HUDEP-2 (cell line): Measurements from ENCODE around the gene UBE2V1.
"Not testable (repeated sequence)": the region's sequence is repeated elsewhere in the genome, so short reads cannot be mapped to it uniquely, and the experiment has no call there.

ENCODE experiments used
- DNase-seq, 76 experiments: peaks; one replicate each; lab custom pipeline; 2025; ENCODE audit not compliant: unreplicated experiment in 76 of 76; lab: John Stamatoyannopoulos, UW

The UBE2V1 gene

DNA sequence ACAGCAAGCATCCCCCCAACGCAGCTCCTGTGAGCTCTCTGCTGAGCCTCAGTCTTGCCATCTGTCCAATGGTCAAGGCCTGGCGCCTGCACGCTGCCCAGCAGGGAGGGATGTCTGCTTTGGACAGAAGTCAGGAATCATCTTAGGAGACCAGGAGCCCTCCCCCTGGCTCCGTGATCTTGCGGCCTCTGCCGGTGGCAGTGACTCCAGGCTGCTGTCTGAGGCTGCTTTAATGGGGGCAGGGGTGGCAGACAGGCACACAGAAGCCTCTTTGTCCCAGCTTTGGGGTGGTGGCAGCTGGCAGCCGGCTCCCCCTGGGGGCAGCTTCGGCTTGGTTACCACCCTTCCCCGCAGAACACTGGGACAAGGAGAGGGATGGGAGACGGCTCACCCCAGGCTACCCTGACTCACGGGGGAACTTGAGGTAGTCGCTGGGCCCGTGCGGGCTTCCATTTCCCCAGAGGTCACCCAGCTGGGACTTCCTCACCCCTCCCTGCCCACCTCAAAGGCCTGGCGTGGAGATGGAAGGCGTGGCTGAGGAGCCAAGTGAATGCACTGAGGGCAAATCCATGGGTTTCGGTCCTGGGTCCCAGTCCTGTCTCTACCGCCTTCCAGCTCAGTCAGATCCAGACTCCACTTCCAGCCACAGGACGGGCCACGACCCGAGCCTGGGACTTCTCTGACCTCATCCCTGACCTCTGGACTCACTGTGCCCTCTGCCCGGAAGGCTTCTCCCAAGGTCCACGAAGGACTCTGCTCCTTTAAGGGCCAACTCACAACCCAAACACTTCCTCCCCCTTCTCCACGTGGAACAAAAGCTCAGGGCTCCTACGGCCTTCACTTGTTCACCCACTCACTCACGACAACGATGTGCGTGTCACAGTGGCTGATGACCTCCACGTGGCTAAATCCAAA, 25.8 kb upstream of the UBE2V1 start:
- no peak for DNase-seq

DNA sequence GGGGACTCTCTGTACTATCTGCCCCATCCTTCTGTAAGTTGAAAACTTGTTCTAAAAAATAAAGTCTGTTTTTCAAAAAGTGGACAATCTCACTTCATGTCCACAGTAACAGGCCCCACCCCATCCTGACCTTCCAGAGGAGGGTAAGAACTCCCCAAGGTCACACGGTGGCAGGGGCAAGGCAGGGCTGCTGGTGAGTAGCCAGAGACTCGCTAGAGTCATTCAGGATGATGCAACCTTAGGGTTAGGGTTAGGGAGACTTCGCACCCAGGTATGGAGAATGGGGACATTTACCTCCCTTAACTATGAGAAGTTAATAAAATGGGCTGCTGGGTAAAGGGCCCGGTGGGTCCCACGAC, 25.1 kb upstream of the UBE2V1 start:
- no peak for DNase-seq

DNA sequence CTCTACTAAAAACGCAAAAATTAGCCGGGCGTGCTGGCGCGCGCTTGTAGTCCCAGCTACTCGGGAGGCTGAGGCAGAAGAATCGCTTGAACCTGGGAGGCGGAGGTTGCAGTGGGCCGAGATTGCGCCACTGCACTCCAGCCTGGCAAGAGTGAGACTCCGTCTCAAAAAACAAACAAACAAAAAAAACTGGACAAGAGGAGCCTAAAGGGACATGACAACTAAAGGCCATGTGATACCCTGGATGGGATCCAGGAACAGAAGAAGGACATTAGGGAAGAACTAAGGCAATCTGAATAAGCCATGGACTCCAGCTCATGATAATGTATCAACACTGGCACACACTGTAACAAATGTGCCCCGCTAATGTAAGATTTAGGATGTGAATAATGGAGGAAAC, 24.8 kb upstream of the UBE2V1 start:
- not testable (repeated sequence) for DNase-seq

DNA sequence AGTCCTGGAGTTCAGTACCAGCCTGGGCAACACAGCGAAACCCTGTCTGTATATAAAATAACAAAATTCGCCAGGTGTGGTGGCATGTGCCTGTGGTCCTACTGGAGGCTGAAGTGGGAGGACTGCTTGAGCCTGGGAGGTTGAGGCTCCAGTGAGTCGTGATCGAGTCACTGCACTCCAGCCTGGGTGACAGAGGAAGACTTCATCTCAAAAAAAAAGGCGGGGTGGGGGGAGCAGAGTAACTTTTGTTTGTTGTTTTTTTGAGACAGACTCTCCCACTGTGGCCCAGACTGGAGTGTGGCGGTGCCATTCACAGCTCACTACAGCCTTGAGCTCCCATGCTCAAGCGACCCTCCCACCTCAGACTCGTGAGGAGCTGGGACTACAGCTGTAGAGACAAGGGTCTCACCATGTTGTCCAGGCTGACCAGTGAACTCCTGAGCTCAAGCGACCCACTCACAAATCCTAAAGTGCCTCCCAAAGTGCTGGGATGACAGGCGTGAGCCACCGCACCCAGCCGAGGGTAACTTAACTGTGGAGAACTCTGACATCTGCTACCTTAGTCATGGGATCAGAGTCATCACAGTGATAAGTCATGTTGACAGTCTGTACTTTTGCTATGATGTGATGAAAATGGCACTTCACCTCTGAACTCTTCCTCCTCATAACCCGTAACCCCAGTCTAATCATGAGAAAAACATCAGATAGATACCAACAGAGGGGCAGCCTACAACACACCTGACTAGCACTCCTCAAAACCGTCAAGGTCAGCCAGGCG, 24.1 kb upstream of the UBE2V1 start:
- DNase-seq, result no peak

DNA sequence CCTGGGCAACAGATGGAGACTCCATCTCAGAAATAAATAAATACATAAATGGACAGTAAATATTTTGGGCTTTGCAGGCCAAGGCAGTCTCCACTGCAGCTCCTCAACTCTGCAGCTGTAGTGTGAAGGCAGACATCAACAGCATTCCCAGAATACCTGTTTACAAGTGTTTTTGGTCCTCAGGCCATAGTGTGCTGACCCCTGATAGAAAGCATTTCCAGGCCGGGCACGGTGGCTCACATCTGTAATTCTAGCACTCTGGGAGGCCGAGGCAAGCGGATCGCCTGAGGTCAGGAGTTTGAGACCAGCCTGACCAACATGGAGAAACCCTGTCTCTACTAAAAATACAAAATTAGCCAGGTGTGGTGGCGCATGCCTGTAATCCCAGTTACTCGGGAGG, 22.2 kb upstream of the UBE2V1 start:
- not testable (repeated sequence) for DNase-seq

DNA sequence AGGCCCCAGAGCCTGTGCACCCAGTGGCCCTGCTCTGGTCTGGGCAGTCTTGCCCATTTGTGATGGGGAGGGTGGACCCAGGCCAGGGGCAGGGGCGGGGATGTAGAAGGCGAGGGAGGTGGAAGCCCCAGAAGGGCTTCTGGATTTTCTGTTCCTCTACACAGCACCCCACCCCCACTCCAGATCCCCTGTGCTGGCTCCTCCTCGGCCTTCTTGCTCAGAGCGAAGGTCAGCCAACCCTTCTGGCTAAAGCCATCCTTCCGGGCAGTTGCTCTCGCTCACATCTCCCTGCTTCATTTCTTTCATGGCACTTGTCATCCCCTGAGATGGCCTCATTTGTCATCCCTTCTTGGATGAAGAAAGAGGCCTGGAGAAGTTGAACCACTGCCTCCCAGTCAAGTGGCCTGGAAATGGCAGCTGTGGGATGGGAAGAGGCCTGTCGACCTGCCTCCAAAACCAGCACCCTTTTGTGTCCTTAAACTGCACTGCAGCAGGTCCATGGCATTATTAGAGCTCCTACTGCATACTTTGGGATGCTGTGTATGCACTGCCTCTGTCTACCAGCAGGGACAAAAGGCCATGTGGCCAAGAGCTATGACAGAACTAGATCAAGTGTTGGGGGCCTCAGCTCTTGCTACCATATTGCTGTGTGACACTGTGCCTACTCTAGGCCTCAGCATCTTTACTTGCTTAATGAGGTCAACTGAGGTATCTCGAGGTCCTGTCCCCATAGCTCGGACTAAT, 20.7 kb upstream of the UBE2V1 start:
- DNase-seq, result no peak

DNA sequence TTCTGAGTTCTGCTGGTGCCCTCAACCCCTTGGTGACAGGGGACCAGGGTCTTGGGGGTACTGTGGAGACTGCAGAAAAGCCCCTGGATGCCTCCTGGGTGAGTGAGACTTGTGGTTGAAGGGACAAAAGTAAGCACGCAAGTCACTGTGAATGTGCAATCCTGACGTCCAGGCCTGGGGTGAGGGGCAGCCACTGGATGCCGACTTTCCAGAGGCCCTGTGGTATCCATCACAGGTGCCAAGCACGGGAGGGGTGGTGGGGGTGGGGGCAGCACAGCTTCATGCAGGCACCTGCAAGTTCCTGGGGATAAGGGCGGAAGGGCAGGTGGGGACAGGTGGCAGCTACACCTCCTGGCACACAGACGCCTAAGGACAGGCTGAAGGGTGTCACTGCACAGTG, 20.1 kb upstream of the UBE2V1 start:
- DNase-seq, result no peak

DNA sequence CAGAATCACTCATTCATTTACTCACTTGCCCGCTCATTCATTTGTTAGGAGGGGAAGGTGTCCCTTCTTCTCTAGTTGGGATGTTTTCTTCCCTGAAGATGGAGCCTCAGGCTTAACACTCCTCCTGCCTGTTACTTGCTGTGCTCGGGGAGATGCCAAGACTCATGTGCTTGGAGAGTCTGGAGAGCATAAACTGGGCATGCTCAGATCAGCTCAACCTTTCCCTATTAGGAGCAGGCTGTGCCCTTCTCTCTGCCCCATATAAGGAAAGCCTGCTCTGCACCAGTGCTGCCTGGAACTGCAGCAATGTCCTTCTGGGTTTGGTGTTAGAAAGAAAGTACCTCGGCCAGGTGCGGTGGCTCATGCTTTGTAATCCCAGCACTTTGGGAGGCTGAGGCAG, 18.0 kb upstream of the UBE2V1 start:
- no peak for DNase-seq

DNA sequence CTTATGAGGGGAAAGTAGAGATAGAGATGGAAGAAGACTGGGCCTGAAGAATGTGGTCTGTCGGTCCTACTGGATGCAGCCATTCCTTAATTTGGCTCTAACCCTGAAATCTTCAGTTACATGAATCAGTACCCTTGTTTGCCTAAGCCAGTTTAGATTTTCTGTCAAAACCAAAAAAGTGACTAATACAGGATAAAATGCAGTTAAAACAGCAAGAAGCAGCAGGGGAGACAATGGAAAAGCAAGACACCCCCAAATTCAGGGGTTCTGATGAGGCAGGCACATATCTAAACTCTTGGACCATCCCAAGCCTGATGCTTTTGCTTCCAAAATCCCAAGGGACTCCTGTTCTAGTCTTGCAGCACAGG, 17.4 kb upstream of the UBE2V1 start:
- no peak for DNase-seq

DNA sequence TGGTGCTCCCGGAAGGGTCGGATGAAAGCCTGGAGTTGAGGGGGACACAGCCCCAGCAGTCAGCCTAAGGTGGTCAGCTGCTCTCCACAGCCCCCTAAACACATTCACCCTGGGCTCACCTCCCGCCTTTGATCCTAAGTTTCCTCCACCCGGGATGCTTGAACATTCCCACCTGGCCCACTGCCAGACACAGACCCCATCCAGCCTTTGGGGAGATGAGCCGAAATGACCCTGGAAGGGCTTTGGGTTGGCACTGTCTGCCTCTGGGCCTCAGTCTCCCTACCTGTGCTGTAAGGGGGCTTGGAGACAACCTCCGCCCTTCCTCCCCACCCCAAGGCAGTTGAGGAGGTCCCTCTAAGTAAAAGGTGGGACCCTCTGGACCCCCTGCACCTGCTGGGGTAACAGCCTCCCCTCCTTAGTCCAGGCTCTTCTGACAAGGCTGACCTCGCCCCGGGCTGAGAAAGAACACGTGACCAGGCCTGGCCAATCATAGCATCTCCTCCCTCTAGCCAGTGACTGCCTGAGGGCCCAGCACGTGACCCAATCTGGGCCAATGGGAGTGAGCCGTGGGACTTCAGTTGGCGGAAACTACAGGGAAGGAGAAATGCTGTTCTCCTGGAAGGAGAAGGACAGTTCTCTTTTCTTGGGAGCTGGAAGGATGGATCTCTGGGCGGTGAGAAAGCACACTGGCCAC, 16.9 kb upstream of the UBE2V1 start:
- DNase-seq, result peak in 4 of 76 experiments; percentile 9 to 63 (median 14)

DNA sequence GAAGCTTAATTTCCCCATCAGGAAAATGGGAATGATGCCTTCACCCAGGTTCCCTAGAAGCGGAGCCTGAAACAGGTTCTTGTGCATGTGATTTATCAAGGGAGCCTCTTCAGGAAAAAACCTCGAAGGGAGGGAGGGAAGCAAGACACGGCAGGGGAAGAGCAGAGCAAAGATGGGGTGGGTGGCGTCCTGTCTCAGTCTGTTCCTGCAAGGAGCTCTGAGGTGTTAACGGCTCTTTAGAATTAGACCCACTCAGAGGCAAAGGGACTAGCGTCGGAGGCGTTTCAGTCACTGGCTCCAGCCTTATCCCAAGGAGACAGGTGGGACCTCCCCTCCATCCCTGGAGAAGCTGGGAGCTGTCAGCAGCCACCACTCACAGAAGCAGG, 15.6 kb upstream of the UBE2V1 start:
- no peak for DNase-seq

DNA sequence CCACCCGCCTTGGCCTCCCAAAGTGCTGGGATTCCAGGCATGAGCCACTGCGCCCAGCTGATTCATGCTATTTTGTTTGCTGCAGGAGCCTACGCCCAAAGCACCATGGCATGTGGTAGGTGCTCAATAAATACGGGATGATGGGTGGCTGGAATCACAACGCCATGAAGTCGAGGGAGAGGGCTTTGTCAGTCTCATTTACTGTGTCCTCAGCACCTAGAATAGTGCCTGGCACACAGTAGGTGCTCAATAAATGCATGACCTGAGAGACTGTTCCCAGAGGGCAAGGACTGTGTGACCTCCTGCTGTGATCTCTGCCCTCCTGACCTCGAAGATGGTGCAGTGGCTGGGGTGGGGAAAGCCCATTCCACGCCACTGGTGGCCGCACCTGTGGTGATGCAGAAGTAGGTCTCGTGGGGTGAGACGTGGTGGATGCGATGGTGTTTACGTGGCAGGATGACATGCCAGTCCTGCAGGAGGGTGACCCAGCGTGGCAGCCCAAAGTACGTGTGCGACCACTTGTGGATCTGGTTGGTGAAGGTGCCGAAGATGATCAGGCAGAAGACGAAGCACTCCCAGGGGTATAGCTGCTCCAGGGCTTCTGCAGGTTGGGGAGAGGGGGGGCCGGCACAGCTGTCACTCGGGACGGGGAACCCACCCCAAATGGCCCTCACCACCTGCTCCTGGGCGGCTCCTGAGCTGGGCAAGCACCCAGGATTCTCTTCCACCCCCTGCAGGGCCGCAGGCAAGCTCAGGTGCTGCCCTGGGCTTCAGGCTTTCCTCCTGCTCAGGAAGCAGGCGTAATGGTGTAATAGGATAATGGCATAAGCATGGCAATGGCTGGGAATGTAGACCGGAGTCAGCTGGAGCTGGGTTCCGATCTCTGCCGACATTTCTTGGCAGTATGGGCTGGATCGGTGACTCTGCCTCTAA, 14.9 kb upstream of the UBE2V1 start:
- DNase-seq, result no peak

DNA sequence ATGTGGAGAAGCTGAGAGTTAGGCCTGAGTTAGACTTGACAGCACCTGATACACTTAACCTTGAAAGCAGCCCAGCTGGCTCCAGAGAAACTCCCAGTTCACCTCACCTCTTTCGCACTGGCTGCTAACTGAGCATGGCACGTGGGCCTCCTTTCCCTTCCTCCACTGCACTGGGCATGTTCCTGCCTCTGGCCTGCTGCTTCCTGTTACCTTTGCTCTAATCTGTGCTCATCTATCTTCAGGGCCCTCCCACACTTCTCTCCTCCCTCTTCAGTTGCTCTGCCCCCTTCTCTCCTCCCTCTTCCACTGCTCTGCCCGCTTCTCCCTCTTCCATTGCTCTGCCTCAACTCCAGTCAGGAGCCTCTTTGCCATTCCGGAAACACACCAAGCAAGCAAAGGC, 13.7 kb upstream of the UBE2V1 start:
- DNase-seq, result no peak

DNA sequence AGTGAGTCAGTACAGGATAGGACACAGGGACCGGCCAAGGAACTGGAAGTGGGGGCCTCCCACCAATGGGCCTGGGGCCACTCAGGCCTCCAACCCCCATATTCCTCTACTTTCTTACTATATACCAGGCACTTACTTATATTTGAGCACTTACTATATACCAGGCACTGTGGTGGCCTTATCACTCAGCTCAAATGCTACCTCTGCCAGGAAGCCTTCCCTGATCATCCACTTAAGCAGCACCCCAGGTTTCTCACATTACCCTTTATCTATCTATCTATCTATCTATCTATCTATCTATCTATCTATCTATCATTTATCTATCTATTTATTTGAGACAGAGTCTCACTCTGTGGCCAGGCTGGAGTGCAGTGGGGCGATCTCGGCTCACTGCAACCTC, 12.3 kb upstream of the UBE2V1 start:
- DNase-seq, result no peak

DNA sequence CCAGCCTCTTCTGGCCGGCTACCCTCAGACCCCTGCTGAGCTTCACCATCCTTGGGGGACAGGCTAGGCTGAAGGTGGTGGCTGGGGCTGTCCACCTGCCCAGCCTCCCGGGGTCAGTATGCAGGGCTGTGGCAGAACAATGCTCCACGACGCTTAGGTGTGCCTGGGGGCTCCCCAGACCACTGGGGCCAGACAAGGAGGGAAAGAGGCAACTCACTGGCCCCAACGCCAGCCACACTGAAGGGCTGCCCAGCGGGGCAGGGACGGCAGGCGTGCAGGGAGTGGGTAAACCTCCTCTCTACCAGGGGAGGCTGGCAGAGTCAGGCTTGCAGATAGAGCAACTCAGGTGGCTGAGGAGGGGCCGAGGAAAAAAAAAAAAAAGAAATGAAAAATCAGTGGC, 11.5 kb upstream of the UBE2V1 start:
- no peak for DNase-seq

DNA sequence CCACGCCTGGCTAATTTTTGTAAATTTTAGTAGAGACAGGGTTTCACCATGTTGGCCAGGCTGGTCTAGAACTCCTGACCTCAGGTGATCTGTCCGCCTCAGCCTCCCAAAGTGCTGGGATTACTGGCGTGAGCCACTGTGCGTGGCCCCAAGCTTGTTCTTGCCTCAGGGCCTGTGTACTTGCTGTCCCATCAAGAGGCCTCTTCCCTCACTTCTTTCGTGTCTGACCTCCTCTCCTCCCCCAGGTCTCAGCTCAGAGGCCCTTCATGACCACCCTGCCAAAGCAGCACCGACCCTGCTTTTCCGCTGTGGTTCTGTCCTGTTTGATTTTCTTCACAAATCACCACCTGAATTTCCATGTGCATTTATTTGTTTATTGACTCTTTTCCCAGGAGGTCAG, 10.5 kb upstream of the UBE2V1 start:
- no peak for DNase-seq

DNA sequence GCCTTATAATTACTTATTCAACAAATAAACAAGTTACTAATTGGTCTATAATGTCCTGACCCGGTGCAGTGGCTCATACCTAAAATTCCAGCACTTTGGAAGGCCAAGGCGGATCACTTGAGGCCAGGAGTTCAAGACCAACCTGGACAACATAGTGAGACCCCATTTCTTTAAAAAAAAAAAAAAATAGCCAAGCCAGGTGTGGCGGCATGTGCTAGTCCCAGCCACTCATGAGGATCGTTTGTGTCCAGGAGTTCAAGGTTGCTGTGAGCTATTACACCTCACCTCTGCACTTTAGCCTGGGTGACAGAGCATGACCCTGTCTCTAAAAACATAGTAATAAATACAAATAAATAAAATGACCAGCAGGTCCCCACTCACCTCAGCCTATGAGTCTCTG, 9.8 kb upstream of the UBE2V1 start:
- no peak for DNase-seq

DNA sequence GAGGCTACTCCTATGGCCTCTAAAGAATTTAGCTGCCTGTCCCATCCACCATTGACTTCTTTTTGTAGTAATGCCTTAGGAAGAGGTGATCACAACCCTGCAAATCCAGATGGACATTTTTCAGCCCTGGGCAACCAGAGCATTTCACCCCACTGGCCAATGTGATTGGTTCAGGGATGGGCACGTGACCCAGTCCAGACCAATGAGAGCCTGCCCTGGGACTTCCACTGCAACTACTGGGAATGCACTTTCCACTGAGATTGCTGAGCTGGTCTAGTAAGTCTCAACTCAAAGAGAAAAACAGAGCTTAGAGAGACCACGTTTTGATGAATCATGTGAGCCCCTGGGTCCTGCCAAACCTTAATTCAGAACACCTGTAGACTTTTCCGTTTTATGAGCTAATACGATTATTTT, 8.9 kb upstream of the UBE2V1 start:
- DNase-seq, result no peak

DNA sequence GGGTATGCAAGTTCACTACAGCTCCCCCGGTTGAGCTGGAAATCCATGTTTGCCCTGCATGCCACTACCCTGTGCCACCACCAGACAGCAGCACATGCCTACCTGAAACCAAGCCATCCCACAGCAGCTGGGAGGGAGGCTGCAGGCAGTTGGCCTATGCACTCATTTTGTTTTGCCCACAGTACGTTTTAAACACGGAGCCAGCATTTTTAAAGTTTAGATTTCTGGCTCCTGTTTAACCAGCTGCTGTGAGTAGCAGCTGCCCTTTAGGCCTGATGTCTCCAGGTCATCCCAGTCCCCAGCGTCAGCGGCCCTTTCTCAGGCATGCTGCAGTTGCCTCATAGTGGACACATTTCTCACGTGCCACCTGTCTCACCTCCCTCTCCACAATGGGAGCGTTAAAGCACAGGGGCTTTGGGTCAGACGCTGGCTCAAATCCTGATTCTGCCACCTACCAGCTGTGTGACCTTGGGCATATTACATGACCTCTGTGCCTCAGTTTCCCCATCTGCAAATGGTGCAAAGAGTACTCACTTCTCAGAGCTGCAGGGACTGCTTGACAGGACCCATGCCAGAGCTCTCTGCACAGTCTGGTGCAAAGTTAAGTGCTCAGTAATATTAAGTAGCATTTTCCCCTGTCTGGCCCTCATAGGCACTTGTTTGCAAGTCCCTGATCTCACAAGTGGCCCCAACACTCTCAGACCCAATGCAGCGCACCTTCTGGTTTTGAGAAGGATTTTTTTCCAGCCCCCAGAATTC, 8.2 kb upstream of the UBE2V1 start:
- DNase-seq, result peak in 63 of 76 experiments; percentile 10 to 80 (median 49)
